D341Med (cell line): Measurements from ENCODE around the gene UBE3C.

ENCODE experiments used
- DNase-seq: peaks from one replicate; pipeline ENCODE4 v3.0.0; 2012; ENCODE audit warnings: low spot score

The UBE3C gene

DNA sequence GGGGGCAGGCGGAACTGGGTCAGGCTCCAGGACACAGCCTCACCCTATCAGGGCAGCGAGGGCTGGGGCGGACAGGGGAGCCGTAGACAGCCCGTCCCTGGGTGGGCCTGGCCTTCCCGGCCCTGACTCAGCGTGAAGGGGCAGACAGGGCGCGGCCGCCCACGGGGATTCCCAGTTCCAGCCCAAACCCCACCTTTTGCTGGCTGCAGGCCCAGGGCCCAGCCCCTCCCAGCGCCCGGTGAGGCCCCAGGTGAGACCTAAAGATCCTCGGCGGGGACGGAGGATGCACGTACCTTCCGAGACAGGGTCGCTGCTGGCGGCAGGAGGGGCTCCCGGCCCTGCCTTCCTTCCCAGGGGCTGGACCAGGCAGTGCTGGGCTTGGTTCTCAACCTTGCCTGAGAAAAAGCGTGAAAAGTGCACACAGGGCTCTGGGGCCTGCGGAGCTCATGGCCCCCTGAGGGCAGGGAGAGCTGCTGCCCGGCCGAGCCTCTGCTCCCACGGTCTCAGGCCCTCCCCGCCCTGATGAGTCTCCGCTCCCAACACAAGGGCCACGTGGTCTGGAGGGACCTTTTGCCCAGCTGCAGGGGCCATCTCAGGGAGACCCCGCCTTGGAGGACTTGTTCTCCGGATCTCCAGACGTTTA lies 154.2 kb downstream of the UBE3C start:
- no peak for DNase-seq

- DNase-seq, result no peak
These were observed 154.7 kb downstream of the UBE3C start for GRCh38 chr7:157293413-157293788.

- no peak for DNase-seq
These were observed 156.0 kb downstream of the UBE3C start for GRCh38 chr7:157294773-157295172.

- DNase-seq, result no peak
These were observed 156.6 kb downstream of the UBE3C start for GRCh38 chr7:157295338-157295737.

GRCh38 chr7:157297185-157297584 lies 158.5 kb downstream of the UBE3C start:
- DNase-seq, result no peak

DNA sequence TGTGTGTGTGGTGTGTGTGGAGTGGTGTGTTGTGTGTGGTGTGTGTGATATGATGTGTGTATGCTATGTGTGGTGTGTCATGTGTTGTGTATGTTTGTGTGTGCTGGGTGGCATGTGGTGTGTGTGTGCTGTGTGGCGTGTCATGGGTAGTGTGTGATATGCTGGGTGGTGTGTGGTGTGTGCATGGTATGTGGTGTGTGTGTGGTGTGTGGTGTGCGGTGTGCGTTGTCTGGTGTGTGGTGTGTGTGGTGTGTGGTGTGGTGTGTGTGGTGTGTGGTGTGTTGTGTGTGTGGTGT lies 160.5 kb downstream of the UBE3C start:
- DNase-seq, result no peak

GRCh38 chr7:157299613-157300368 lies 161.1 kb downstream of the UBE3C start:
- no peak for DNase-seq

- no peak for DNase-seq
These were observed 161.7 kb downstream of the UBE3C start for GRCh38 chr7:157300369-157300825.

DNA sequence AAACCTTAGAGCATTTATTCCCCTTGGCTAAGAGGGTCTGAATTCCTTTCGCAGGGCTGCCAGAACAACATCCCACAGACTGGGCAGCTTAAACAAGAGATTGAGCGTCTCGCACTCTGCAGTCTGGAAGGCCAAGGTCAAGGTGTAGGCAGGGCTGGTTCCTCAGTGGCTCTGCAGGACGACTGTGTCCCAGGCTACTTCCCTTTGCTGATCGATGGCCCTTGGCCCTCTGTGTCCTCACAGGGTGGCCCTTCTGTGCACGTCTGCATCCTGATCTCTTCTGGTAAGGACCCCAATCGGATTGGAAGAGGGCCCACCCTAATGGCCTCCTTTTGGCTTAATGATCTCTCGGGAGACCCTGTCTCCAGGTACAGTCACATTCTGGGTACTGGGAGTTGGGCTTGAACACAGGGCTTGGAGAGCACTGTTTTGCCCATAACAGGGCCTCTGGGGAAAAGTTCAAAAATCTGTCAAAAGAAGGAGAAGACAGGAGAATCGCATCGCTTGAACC lies 162.9 kb downstream of the UBE3C start:
- DNase-seq, result no peak

- no peak for DNase-seq
These were observed 168.4 kb downstream of the UBE3C start for GRCh38 chr7:157306846-157307838.

GRCh38 chr7:157309988-157310668 lies 171.4 kb downstream of the UBE3C start:
- DNase-seq, result no peak

- DNase-seq, result no peak
These were observed 172.0 kb downstream of the UBE3C start for GRCh38 chr7:157310676-157311185.

DNA sequence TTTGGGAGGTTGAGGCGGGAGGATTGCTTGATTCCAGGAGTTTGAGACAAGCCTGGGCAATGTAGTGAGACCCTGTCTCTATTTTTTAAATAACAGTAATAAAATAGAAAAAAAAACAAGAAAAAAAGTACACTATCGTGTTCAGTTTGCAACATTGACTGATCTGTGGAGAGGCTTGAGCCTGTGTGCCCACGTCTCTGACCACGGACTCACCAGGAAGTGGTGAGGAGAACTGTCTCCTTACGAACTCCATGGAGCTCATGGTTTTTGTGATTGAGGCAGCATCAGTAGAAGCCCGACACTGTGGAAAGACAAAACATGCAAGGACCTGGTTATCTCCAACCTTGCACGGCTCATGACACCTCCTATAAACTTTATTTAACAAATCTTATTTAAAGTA lies 174.2 kb downstream of the UBE3C start:
- DNase-seq, result no peak

- no peak for DNase-seq
These were observed 174.9 kb downstream of the UBE3C start for GRCh38 chr7:157313645-157314044.

GRCh38 chr7:157318015-157318706 lies 179.4 kb downstream of the UBE3C start:
- no peak for DNase-seq
